SK-N-SH (cell line): Measurements from ENCODE around the gene SLCO3A1. TPM values are rescaled to one million over a fixed set of nuclear protein-coding genes. Genes with fewer than 3 reads are reported as not detected.

ENCODE experiments used
- CTCF ChIA-PET: fragments of 300-600, 350-600 bp; formaldehyde crosslinking; extraction: SDS; loops from one replicate; lab custom pipeline; 2021; lab: Yijun Ruan, JAX
- POLR2A ChIA-PET: fragments of 350-600 bp; sonication (Branson Sonifier 250); formaldehyde crosslinking; extraction: SDS; loops from one replicate; lab custom pipeline; 2020; ENCODE audit warnings: antibody characterized with exemption, inconsistent platforms; lab: Yijun Ruan, JAX
- DNase-seq: peaks from one replicate; pipeline ENCODE4 v3.0.0; 2012
- H2AFZ ChIP-seq: fragments of 200-600 bp; sonication (generic); 2 replicates; pipeline ENCODE4 v1.8.1; 2016; ENCODE audit warnings: antibody characterized with exemption, mild to moderate bottlenecking, low read depth
- H3F3A ChIP-seq: fragments of 200-600 bp; sonication (generic); replicated peaks from 2 replicates; pipeline ENCODE3; 2016; ENCODE audit warnings: antibody characterized with exemption, mild to moderate bottlenecking; ENCODE audit not compliant: insufficient read depth
- H3K27ac ChIP-seq, 2 experiments: fragments of 200-500 bp in 1 of 2; fragments of 200-600 bp in 1 of 2; sonication (Bioruptor generic) in 1 of 2; sonication (generic), shearing (Covaris generic) in 1 of 2; 2 replicates each; pipeline versions ENCODE4 v1.5.1 to v1.6.1; 2014 to 2016; ENCODE audit warnings: low read depth in 2 of 2, inconsistent platforms in 1 of 2, low read length in 1 of 2, mild to moderate bottlenecking in 1 of 2, mixed read lengths in 1 of 2
- H3K27me3 ChIP-seq: fragments of 200-600 bp; sonication (generic), shearing (Covaris generic); 2 replicates; pipeline ENCODE4 v1.6.1; 2016; ENCODE audit warnings: mixed run types; ENCODE audit not compliant: insufficient read depth
- H3K36me3 ChIP-seq, 2 experiments: fragments of 200-500 bp in 1 of 2; fragments of 200-600 bp in 1 of 2; sonication (Bioruptor generic) in 1 of 2; sonication (generic) in 1 of 2; replicated peaks in 1 of 2; 2 replicates each; pipeline versions ENCODE3 to v1.5.1; 2014 to 2016; ENCODE audit warnings: low read length in 1 of 2, mild to moderate bottlenecking in 1 of 2; ENCODE audit not compliant: insufficient read depth in 2 of 2, control insufficient read depth in 1 of 2
- H3K4me1 ChIP-seq, 2 experiments: fragments of 200-500 bp in 1 of 2; fragments of 200-600 bp in 1 of 2; sonication (Bioruptor generic) in 1 of 2; sonication (generic), shearing (Covaris generic) in 1 of 2; 2 replicates each; pipeline versions ENCODE4 v1.5.1 to v1.6.1; 2014 to 2016; ENCODE audit warnings: low read depth in 1 of 2, low read length in 1 of 2, mixed run types in 1 of 2; ENCODE audit not compliant: insufficient read depth in 2 of 2, control insufficient read depth in 1 of 2
- H3K4me2 ChIP-seq: fragments of 200-600 bp; sonication (generic), shearing (Covaris generic); 2 replicates; pipeline ENCODE4 v1.6.1; 2017; ENCODE audit warnings: mixed run types
- H3K4me3 ChIP-seq, 2 experiments: fragments of 200-500 bp in 1 of 2; fragments of 200-600 bp in 1 of 2; sonication (Bioruptor generic) in 1 of 2; sonication (generic), shearing (Covaris generic) in 1 of 2; 2 replicates each; pipeline versions ENCODE4 v1.5.1 to v1.8.1; 2014 to 2016; ENCODE audit warnings: low read depth in 2 of 2, inconsistent platforms in 1 of 2, low read length in 1 of 2, mild to moderate bottlenecking in 1 of 2, mixed read lengths in 1 of 2, moderate library complexity in 1 of 2
- H3K79me2 ChIP-seq: fragments of 200-600 bp; sonication (generic); 2 replicates; pipeline ENCODE4 v1.8.1; 2017; ENCODE audit warnings: mild to moderate bottlenecking; ENCODE audit not compliant: insufficient read depth
- H3K9ac ChIP-seq: fragments of 200-600 bp; sonication (generic); 2 replicates; pipeline ENCODE4 v1.6.1; 2017; ENCODE audit warnings: mixed run types
- H3K9me2 ChIP-seq: fragments of 200-600 bp; sonication (generic); 2 replicates; pipeline ENCODE4 v1.6.1; 2017; ENCODE audit warnings: mixed run types
- H3K9me3 ChIP-seq: fragments of 200-600 bp; sonication (generic); 2 replicates; pipeline ENCODE4 v1.6.1; 2017; ENCODE audit warnings: mixed run types, mild to moderate bottlenecking, moderate library complexity
- H4K20me1 ChIP-seq: fragments of 200-600 bp; sonication (generic); 2 replicates; pipeline ENCODE4 v1.6.1; 2017; ENCODE audit warnings: mild to moderate bottlenecking, mixed run types; ENCODE audit not compliant: insufficient read depth
- CHD2 ChIP-seq: fragments of 150-350 bp; IDR thresholded peaks from 2 replicates; pipeline ENCODE4 v1.6.1; 2018; ENCODE audit warnings: low read length; ENCODE audit not compliant: partially characterized antibody
- CTCF ChIP-seq: fragments of 200-600 bp; sonication (generic); IDR thresholded peaks from 2 replicates; pipeline ENCODE4 v1.6.1; 2017; ENCODE audit warnings: antibody characterized with exemption, mild to moderate bottlenecking, moderate library complexity
- ELF1 ChIP-seq: IDR thresholded peaks from 2 replicates; pipeline ENCODE4 v1.4.0; 2012
- GABPA ChIP-seq: IDR thresholded peaks from 2 replicates; pipeline ENCODE4 v1.4.0; 2012; ENCODE audit warnings: low read depth, mild to moderate bottlenecking
- IRF3 ChIP-seq: fragments of 150-350 bp; IDR thresholded peaks from 2 replicates; pipeline ENCODE4 v1.6.1; 2016; ENCODE audit warnings: mild to moderate bottlenecking, low read depth, low read length
- MXI1 ChIP-seq: IDR thresholded peaks from 2 replicates; pipeline ENCODE4 v1.6.1; 2012; ENCODE audit warnings: mild to moderate bottlenecking, low read depth, low read length, improper control_type of control experiment
- NRF1 ChIP-seq: IDR thresholded peaks from 2 replicates; pipeline ENCODE4 v1.6.1; 2012; ENCODE audit warnings: low read depth, mild to moderate bottlenecking, low read length
- RAD21 ChIP-seq: IDR thresholded peaks from 2 replicates; pipeline ENCODE4 v1.6.1; 2012; ENCODE audit warnings: mild to moderate bottlenecking, low read length
- RCOR1 ChIP-seq: fragments of 150-350 bp; IDR thresholded peaks from 2 replicates; pipeline ENCODE4 v1.6.1; 2017; ENCODE audit warnings: antibody characterized with exemption, low read length
- RFX5 ChIP-seq: IDR thresholded peaks from 2 replicates; pipeline ENCODE4 v1.6.1; 2012; ENCODE audit warnings: mild to moderate bottlenecking, improper control_type of control experiment, low read length
- RXRA ChIP-seq: IDR thresholded peaks from 2 replicates; pipeline ENCODE4 v1.4.0; 2012; ENCODE audit warnings: low read depth, mild to moderate bottlenecking, borderline replicate concordance
- SIN3A ChIP-seq: IDR thresholded peaks from 2 replicates; pipeline ENCODE4 v1.6.1; 2012; ENCODE audit warnings: low read depth, mild to moderate bottlenecking, low read length, moderate library complexity, borderline replicate concordance
- SMC3 ChIP-seq: IDR thresholded peaks from 2 replicates; pipeline ENCODE4 v1.6.1; 2012; ENCODE audit warnings: low read depth, low read length, improper control_type of control experiment
- TAF1 ChIP-seq: IDR thresholded peaks from 2 replicates; pipeline ENCODE4 v1.6.1; 2012; ENCODE audit warnings: low read depth, mild to moderate bottlenecking, low read length, moderate library complexity, borderline replicate concordance
- TCF12 ChIP-seq: IDR thresholded peaks from 2 replicates; pipeline ENCODE4 v1.4.0; 2012
- TEAD4 ChIP-seq: IDR thresholded peaks from 2 replicates; pipeline ENCODE4 v1.4.0; 2012; ENCODE audit warnings: mild to moderate bottlenecking, borderline replicate concordance; ENCODE audit not compliant: insufficient read depth
- YY1 ChIP-seq: IDR thresholded peaks from 2 replicates; pipeline ENCODE4 v1.4.0; 2012; ENCODE audit warnings: low read depth, mild to moderate bottlenecking
- WGBS: methylation state at CpG from one replicate; pipeline ENCODE4 v1.1.6; 2017; ENCODE audit warnings: low lambda C conversion rate; 5-methylcytosine and 5-hydroxymethylcytosine counted together
- polyA plus RNA-seq, 3 experiments: library from polyadenylated mRNA; depleted of rRNA; stranded (reverse); fragments of >200 nt; gene quantifications; 2 replicates each; pipeline ENCODE4 v1.2.3, GENCODE V29; 2012

SLCO3A1 gene
- polyA plus RNA-seq, 1 of the 3 experiments (the other 2 are of a cell fraction), result 19.7 TPM

GRCh38 chr15:91874992-91875660, 21.6 kb downstream of the SLCO3A1 start:
- Histone ChIP-seq H3K4me2 (no peak overlapping the region), H3K27me3 (no peaks in the 10 kb centered on the region), H4K20me1 (no peaks in the 10 kb centered on the region), H3F3A (no peaks in the 10 kb centered on the region), H3K9me2 (no peaks in the 10 kb centered on the region), H3K79me2 (peaks cover 21% of the 10 kb centered on the region; the same call in 1 of the 2 replicates), H2AFZ (no peak overlapping the region), H3K27ac (no peak overlapping the region), H3K4me3 (no peak overlapping the region), H3K4me1 (no peaks in the 10 kb centered on the region), H3K9ac (no peak overlapping the region), H3K9me3 (no peaks in the 10 kb centered on the region), H3K36me3 (no peaks in the 10 kb centered on the region)
- POLR2A ChIA-PET, result interaction anchor here (0.7 kb wide), 1 partner anchor 12 kb away, joined by 3 read pairs; no protein-coding TSS in a partner anchor
- CTCF ChIA-PET, result interaction anchor here (0.8 to 1.7 kb wide), 2 partner anchors 22 to 28 kb away, joined by 4 to 5 read pairs; partner anchors contain the start of gene SLCO3A1
- WGBS, result 89% methylated on average over 9 of the region's 9 CpGs
- DNase-seq, result no peak
- TF ChIP-seq RXRA (no peak), RFX5 (no peak), RCOR1 (no peak), NRF1 (no peak), TEAD4 (no peak), MXI1 (no peak), SIN3A (no peak), YY1 (no peak), TAF1 (no peak), ELF1 (no peak), RAD21 (no peak), GABPA (no peak), CHD2 (no peak), CTCF (no peak), SMC3 (no peak), IRF3 (no peak), TCF12 (no peak)
